AG04450 (cell line): Measurements from ENCODE around the gene ZIC1. TPM values are rescaled to one million over a fixed set of nuclear protein-coding genes. Genes with fewer than 3 reads are reported as not detected.

Source experiments
- CTCF ChIA-PET: fragments of 300-600, 350-600 bp; formaldehyde crosslinking; extraction: SDS; loops from one replicate; lab custom pipeline; 2022; ENCODE audit warnings: antibody characterized with exemption, inconsistent platforms; lab: Charles Lee
- POLR2A ChIA-PET: fragments of 350-600 bp; formaldehyde crosslinking; extraction: SDS; loops from one replicate; lab custom pipeline; 2021; ENCODE audit warnings: antibody characterized with exemption, inconsistent platforms; lab: Yijun Ruan, JAX
- DNase-seq: peaks from one replicate; pipeline ENCODE4 v3.0.0-alpha.2; 2011; ENCODE audit warnings: low read depth, low spot score
- H3K27ac ChIP-seq: one replicate; pipeline ENCODE4 v1.5.1; 2012; ENCODE audit warnings: low read depth, low read length, control low read depth
- H3K27me3 ChIP-seq: one replicate; pipeline ENCODE4 v1.6.0; 2012; ENCODE audit warnings: low read length; ENCODE audit not compliant: control insufficient read depth, insufficient read depth
- H3K4me3 ChIP-seq: 2 replicates; pipeline ENCODE4 v1.5.1; 2011; ENCODE audit warnings: mild to moderate bottlenecking, low read depth, low read length, control low read depth
- H3K9me3 ChIP-seq: 2 replicates; pipeline ENCODE4 v1.5.1; 2012; ENCODE audit warnings: low read length; ENCODE audit not compliant: control insufficient read depth, insufficient read depth
- polyA plus RNA-seq: library from polyadenylated mRNA; depleted of rRNA; stranded (reverse); fragments of >200 nt; gene quantifications from 2 replicates; pipeline ENCODE4 v1.2.3, GENCODE V29; 2011; rRNA removed
- TF ChIP-seq, protein P1 (sequence below): IDR thresholded peaks from 2 replicates; pipeline ENCODE4 v1.5.1; 2011; ENCODE audit warnings: low read depth, low read length, control low read depth, inconsistent platforms

ZIC1 gene
- polyA plus RNA-seq, 1 experiment = not detected

GRCh38 chr3:147431751-147432150 lies 22.6 kb downstream of the ZIC1 start:
- ChIA-PET CTCF (no interaction called here), POLR2A (no interaction called here)
- no peak for DNase-seq
- Histone ChIP-seq H3K9me3 (no peaks in the 10 kb centered on the region), H3K27ac (no peak overlapping the region), H3K27me3 (peaks cover 4% of the 10 kb centered on the region), H3K4me3 (no peak overlapping the region)
- TF ChIP-seq, protein P1, sequence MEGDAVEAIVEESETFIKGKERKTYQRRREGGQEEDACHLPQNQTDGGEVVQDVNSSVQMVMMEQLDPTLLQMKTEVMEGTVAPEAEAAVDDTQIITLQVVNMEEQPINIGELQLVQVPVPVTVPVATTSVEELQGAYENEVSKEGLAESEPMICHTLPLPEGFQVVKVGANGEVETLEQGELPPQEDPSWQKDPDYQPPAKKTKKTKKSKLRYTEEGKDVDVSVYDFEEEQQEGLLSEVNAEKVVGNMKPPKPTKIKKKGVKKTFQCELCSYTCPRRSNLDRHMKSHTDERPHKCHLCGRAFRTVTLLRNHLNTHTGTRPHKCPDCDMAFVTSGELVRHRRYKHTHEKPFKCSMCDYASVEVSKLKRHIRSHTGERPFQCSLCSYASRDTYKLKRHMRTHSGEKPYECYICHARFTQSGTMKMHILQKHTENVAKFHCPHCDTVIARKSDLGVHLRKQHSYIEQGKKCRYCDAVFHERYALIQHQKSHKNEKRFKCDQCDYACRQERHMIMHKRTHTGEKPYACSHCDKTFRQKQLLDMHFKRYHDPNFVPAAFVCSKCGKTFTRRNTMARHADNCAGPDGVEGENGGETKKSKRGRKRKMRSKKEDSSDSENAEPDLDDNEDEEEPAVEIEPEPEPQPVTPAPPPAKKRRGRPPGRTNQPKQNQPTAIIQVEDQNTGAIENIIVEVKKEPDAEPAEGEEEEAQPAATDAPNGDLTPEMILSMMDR = no peak

DNA sequence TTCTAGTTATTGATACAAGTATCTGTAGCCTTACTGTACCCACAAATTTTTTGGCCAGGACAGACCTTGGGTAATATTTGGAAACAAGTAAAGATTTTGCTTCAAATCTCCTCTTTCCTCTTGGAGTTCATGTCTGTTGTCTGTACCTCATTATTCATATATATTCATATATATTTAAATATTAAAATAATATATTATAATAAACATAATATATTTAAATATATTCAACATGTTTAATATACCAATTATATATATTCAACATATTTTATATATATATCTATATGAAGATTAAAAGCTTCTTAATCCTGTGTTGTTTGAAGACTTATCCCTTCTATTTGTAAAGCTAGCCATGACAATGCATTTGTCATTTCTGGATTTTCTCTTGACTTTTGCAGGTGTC lies 38.1 kb downstream of the ZIC1 start:
- POLR2A ChIA-PET = no interaction called here
- TF ChIP-seq, protein P1 = no peak
- CTCF ChIA-PET = no interaction called here

DNA sequence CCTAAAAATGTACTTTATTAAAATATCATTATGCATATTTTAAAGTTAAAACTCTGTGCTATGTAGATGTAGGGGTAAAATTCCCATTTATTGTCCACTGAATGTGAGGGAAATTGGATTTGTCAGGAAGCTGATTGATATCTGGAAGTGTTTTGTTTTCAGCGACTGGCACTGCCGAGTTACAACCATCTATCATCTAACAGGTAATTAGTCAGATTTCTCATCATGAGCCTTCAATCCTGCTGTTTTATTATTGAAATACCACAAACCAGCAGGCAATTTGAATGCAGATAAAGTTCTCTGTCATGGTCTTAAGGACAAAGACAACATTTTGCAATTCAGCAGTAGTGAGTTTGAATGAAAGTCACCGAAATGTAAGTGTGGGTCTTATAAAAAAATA lies 40.5 kb downstream of the ZIC1 start:
- Histone ChIP-seq H3K4me3 (no peak overlapping the region), H3K9me3 (no peaks in the 10 kb centered on the region), H3K27me3 (no peaks in the 10 kb centered on the region), H3K27ac (no peak overlapping the region)
- ChIA-PET POLR2A (no interaction called here), CTCF (no interaction called here)
- TF ChIP-seq, protein P1 = no peak
- no peak for DNase-seq

More for the DNA sequence above, 38.1 kb downstream of the ZIC1 start:
- DNase-seq = no peak
- H3K27me3 ChIP-seq = no peaks in the 10 kb centered on the region
- no peak overlapping the region for H3K27ac ChIP-seq
- H3K4me3 ChIP-seq = no peak overlapping the region
- H3K9me3 ChIP-seq = no peaks in the 10 kb centered on the region

DNA sequence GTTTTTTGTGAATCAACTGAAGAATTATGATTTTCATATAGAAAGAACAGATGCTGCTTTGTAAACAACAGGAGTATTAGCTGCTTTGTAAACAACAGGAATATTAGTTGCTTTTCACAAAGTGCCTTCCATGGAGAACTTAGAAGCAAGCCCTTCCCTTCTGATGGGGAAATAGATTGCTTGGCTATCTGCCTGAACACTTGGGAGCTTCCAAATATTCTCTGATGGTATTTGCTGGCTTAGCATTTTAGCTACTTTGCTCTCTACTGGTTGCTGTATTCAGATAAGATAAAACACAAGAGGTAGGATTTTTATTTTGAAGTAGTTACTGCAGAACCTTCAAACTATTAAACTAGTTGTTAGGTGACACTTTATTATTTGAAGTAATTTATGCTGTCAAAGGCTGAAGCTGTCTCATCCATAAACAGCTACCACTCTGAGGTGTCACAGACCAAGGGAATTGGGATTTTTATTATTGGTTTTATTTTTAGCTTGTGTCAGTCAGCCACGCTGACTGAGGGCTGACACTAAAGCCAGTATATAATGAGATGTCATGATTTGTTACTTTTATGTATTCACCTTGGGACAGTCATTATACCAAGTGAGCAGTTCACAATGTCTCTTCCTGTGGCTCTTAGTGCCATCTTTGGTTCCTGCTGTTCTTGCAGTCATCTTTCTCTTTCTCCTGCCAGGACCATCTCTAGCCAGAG lies 50.0 kb downstream of the ZIC1 start:
- H3K9me3 ChIP-seq = no peaks in the 10 kb centered on the region
- no peak for DNase-seq
- no peak overlapping the region for H3K27ac ChIP-seq
- no peak overlapping the region for H3K4me3 ChIP-seq
- ChIA-PET POLR2A (no interaction called here), CTCF (interaction anchor here (1.0 kb wide), 1 partner anchor 339 kb away, joined by 4 read pairs; no protein-coding TSS in a partner anchor)
- TF ChIP-seq, protein P1 = no peak
- no peaks in the 10 kb centered on the region for H3K27me3 ChIP-seq

GRCh38 chr3:147462856-147463255 lies 53.7 kb downstream of the ZIC1 start:
- no peaks in the 10 kb centered on the region for H3K9me3 ChIP-seq
- no peak overlapping the region for H3K27ac ChIP-seq
- H3K27me3 ChIP-seq = no peaks in the 10 kb centered on the region
- POLR2A ChIA-PET = no interaction called here
- no peak for DNase-seq
- CTCF ChIA-PET = no interaction called here
- no peak overlapping the region for H3K4me3 ChIP-seq
- TF ChIP-seq, protein P1 = no peak

Other genes with a start within 250 kb of the ZIC1 start
- gene ZIC4, start 2.8 kb upstream of the ZIC1 start, polyA plus RNA-seq = not detected in 2 replicates